ENCODE measurements around the gene CRCP.

GRCh38 chr7:66142334-66142733, 27.7 kb downstream of the CRCP start:
- no peak for TF ChIP-seq CTCF (IDR thresholded peaks at IDR 0.05)
- no peak for TF ChIP-seq POLR2A (IDR thresholded peaks at IDR 0.05)

Measured in thyroid gland (tissue), 4 donors.